GM12878 (cell line): Measurements from ENCODE around the gene DISC1. TPM values are rescaled to one million over a fixed set of nuclear protein-coding genes. Genes with fewer than 3 reads are reported as not detected.

Source experiments
- ATAC-seq: fragments of 200-7000 bp; cut with Tn5 transposase; 3 replicates; pipeline ENCODE4 v1.9.1; 2020; ENCODE audit warnings: mild to moderate bottlenecking, moderate library complexity
- BruUV-seq: library from RNA; stranded (reverse); fragments of 400-500 nt; replicated peaks from 2 replicates; lab custom pipeline; 2021; lab: Mats Ljungman, UMichigan
- CTCF ChIA-PET: fragments of 300-600 bp; sonication (Branson Sonifier 250); formaldehyde crosslinking; extraction: SDS; loops from one replicate; lab custom pipeline; 2021; ENCODE audit warnings: inconsistent platforms; lab: Yijun Ruan, JAX
- POLR2A ChIA-PET: fragments of 350-600 bp; formaldehyde crosslinking; extraction: SDS; loops from one replicate; lab custom pipeline; 2021; ENCODE audit warnings: inconsistent platforms; lab: Charles Lee
- RAD21 ChIA-PET: fragments of 300-600 bp; sonication (Branson Sonifier 250); formaldehyde crosslinking; loops from one replicate; lab custom pipeline; 2023; ENCODE audit warnings: antibody characterized with exemption; ENCODE audit not compliant: unreplicated experiment; lab: Charles Lee
- SMC1A ChIA-PET: fragments of 300-600 bp; sonication (Branson Sonifier 250); formaldehyde crosslinking; loops from one replicate; lab custom pipeline; 2023; ENCODE audit not compliant: unreplicated experiment, uncharacterized antibody; lab: Charles Lee
- DNase-seq: peaks from one replicate; pipeline ENCODE4 v3.0.0-alpha.2; 2011; ENCODE audit warnings: low read depth, low spot score
- FAIRE-seq: peaks from 3 replicates; lab custom pipeline; 2011; peaks lifted over from hg19 to GRCh38; lab: Jason Lieb, UNC
- H2AFZ ChIP-seq: 2 replicates; pipeline ENCODE4 v1.6.0; 2011; ENCODE audit warnings: low read depth, low read length, control low read depth; ENCODE audit not compliant: control insufficient read depth
- H3K27ac ChIP-seq: 2 replicates; pipeline ENCODE4 v1.5.1; 2011; ENCODE audit warnings: control low read depth; ENCODE audit not compliant: control insufficient read depth, insufficient read depth
- H3K27me3 ChIP-seq, 2 experiments: replicated peaks in 1 of 2; 2 replicates each; pipeline versions ENCODE4 v1.6.0 to v1.6.1; 2011; ENCODE audit warnings: low read length in 1 of 2; ENCODE audit not compliant: control insufficient read depth in 2 of 2, insufficient read depth in 2 of 2
- H3K36me3 ChIP-seq, 2 experiments: 2 replicates each; pipeline ENCODE4 v1.5.1; 2011; ENCODE audit warnings: low read length in 1 of 2; ENCODE audit not compliant: control insufficient read depth in 2 of 2, insufficient read depth in 2 of 2
- H3K4me1 ChIP-seq: 2 replicates; pipeline ENCODE4 v1.6.1; 2011; ENCODE audit warnings: mild to moderate bottlenecking, low read length, moderate library complexity, mixed read lengths; ENCODE audit not compliant: control insufficient read depth, insufficient read depth
- H3K4me2 ChIP-seq: 2 replicates; pipeline ENCODE4 v1.6.0; 2011; ENCODE audit warnings: control low read depth; ENCODE audit not compliant: control insufficient read depth, insufficient read depth
- H3K4me3 ChIP-seq: fragments of 200-600 bp; sonication (generic); 2 replicates; pipeline ENCODE4 v1.5.1; 2016
- H3K79me2 ChIP-seq: 2 replicates; pipeline ENCODE4 v1.6.0; 2011; ENCODE audit warnings: low read length; ENCODE audit not compliant: control insufficient read depth, insufficient read depth
- H3K9ac ChIP-seq: 2 replicates; pipeline ENCODE4 v1.8.0; 2011; ENCODE audit warnings: low read length, control low read depth, mixed read lengths; ENCODE audit not compliant: control insufficient read depth, insufficient read depth
- H3K9me3 ChIP-seq: replicated peaks from 3 replicates; pipeline ENCODE4 v1.5.1; 2011; ENCODE audit warnings: mild to moderate bottlenecking, low read length; ENCODE audit not compliant: control insufficient read depth, insufficient read depth
- H4K20me1 ChIP-seq: 2 replicates; pipeline ENCODE4 v1.6.0; 2011; ENCODE audit not compliant: control insufficient read depth, insufficient read depth
- ATF3 ChIP-seq: IDR thresholded peaks from 2 replicates; pipeline ENCODE4 v1.6.1; 2011; ENCODE audit warnings: low read depth, mild to moderate bottlenecking, low read length, moderate library complexity, borderline replicate concordance; ENCODE audit errors: extremely low read depth
- NR2F1 ChIP-seq: fragments of 450-650 bp; conservative IDR thresholded peaks from 2 replicates; pipeline ENCODE4 v1.6.1; 2017; ENCODE audit warnings: mild to moderate bottlenecking
- PML ChIP-seq: IDR thresholded peaks from 2 replicates; pipeline ENCODE4 v1.6.1; 2012; ENCODE audit warnings: low read length, inconsistent platforms
- RAD21 ChIP-seq: IDR thresholded peaks from 2 replicates; pipeline ENCODE4 v1.6.1; 2011; ENCODE audit warnings: mild to moderate bottlenecking, low read depth, low read length, moderate library complexity; ENCODE audit not compliant: insufficient read depth
- RCOR1 ChIP-seq: conservative IDR thresholded peaks from 2 replicates; pipeline ENCODE4 v1.6.1; 2012; ENCODE audit warnings: low read depth, low read length, improper control_type of control experiment
- RFX5 ChIP-seq: IDR thresholded peaks from 2 replicates; pipeline ENCODE4 v1.6.1; 2011; ENCODE audit warnings: low read depth, low read length, improper control_type of control experiment
- TCF7 ChIP-seq: IDR thresholded peaks from 2 replicates; pipeline ENCODE4 v1.6.1; 2014; ENCODE audit warnings: antibody characterized with exemption, borderline replicate concordance
- ZNF687 ChIP-seq: fragments of 450-650 bp; IDR thresholded peaks from 2 replicates; pipeline ENCODE4 v1.6.1; 2017; ENCODE audit warnings: mild to moderate bottlenecking, moderate library complexity
- WGBS: methylation state at CpG from one replicate; pipeline ENCODE4 v1.1.6; 2016; ENCODE audit warnings: low lambda C conversion rate; ENCODE audit not compliant: insufficient replicate concordance, insufficient coverage; ENCODE audit errors: missing lambda C conversion rate; 5-methylcytosine and 5-hydroxymethylcytosine counted together
- in situ Hi-C: fragments of 300-500 bp; cut with MboI; formaldehyde crosslinking; loops from 9 replicates; pipeline ENCODE4 v1.14.3; 2018; ENCODE audit warnings: mixed read lengths
- intact Hi-C: fragments of 100-400 bp; cut with micrococcal nuclease; formaldehyde crosslinking; loops from one replicate; pipeline ENCODE4 v1.14.2; 2022; ENCODE audit not compliant: unreplicated experiment
- polyA plus RNA-seq, 11 experiments: library from polyadenylated mRNA; depleted of rRNA in 4 of 11; unstranded in 6 of 11; stranded (reverse) in 5 of 11; fragments of >200 nt; fragmentation: Nextera tagmentation in 4 of 11; fragmentation: Illumina TruSeq in 1 of 11; extraction: Ambion mirVana in 4 of 11; extraction: Trizol in 1 of 11; gene quantifications; 1 replicate in 1 of 11; 2 replicates in 10 of 11; pipeline versions ENCODE4 v1.2.1 to v1.2.3, GENCODE V29; 2011 to 2016; ENCODE audit warnings: inconsistent platforms in 2 of 11, missing spikeins in 2 of 11, low read depth in 1 of 11
- total RNA-seq, 4 experiments: library from RNA; depleted of rRNA in 3 of 4; stranded (reverse); fragments of >200 nt in 3 of 4; fragmentation: Illumina TruSeq in 1 of 4; extraction: Trizol in 1 of 4; gene quantifications; 2 replicates each; pipeline versions ENCODE4 v1.2.1 to v1.2.3, GENCODE V29; 2013 to 2021
- TF ChIP-seq, protein P1 (sequence below): IDR thresholded peaks from 2 replicates; pipeline ENCODE4 v1.6.1; 2012; ENCODE audit warnings: mild to moderate bottlenecking, low read depth, low read length

Gene DISC1
- total and polyA plus RNA-seq, 10 of the 15 experiments (the other 5 are each of a cell fraction or from before 2014, with no cell fraction given), result 0.05 to 0.72 (median 0.19) TPM; not detected in 1

- Histone ChIP-seq H3K4me2 (no peak overlapping the region), H3K36me3 (no peaks in the 10 kb centered on the region)
- TF ChIP-seq PML (no peak), RFX5 (no peak), TCF7 (no peak), NR2F1 (no peak), ATF3 (no peak), ZNF687 (no peak), RAD21 (no peak), RCOR1 (no peak)
- TF ChIP-seq, protein P1, sequence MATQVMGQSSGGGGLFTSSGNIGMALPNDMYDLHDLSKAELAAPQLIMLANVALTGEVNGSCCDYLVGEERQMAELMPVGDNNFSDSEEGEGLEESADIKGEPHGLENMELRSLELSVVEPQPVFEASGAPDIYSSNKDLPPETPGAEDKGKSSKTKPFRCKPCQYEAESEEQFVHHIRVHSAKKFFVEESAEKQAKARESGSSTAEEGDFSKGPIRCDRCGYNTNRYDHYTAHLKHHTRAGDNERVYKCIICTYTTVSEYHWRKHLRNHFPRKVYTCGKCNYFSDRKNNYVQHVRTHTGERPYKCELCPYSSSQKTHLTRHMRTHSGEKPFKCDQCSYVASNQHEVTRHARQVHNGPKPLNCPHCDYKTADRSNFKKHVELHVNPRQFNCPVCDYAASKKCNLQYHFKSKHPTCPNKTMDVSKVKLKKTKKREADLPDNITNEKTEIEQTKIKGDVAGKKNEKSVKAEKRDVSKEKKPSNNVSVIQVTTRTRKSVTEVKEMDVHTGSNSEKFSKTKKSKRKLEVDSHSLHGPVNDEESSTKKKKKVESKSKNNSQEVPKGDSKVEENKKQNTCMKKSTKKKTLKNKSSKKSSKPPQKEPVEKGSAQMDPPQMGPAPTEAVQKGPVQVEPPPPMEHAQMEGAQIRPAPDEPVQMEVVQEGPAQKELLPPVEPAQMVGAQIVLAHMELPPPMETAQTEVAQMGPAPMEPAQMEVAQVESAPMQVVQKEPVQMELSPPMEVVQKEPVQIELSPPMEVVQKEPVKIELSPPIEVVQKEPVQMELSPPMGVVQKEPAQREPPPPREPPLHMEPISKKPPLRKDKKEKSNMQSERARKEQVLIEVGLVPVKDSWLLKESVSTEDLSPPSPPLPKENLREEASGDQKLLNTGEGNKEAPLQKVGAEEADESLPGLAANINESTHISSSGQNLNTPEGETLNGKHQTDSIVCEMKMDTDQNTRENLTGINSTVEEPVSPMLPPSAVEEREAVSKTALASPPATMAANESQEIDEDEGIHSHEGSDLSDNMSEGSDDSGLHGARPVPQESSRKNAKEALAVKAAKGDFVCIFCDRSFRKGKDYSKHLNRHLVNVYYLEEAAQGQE, result no peak
- TF ChIP-seq, all 136 proteins: peak for 0
- Histone ChIP-seq H3K27me3 (no peaks in the 10 kb centered on the region), H3K27ac (no peak overlapping the region), H3K4me3 (no peak overlapping the region), H3K4me1 (no peaks in the 10 kb centered on the region), H3K79me2 (no peaks in the 10 kb centered on the region), H3K9ac (no peak overlapping the region), H2AFZ (no peak overlapping the region), H4K20me1 (no peaks in the 10 kb centered on the region), H3K9me3 (no peaks in the 10 kb centered on the region)
- ChIA-PET CTCF (interaction anchor here (0.7 kb wide), 1 partner anchor 13 kb away, joined by 3 read pairs; no protein-coding TSS in a partner anchor), SMC1A (no interaction called here), RAD21 (interaction anchor here (1.1 kb wide), 1 partner anchor 118 kb away, joined by 4 read pairs; no protein-coding TSS in a partner anchor), POLR2A (interaction anchor here (0.6 kb wide), 1 partner anchor 940 kb away, joined by 3 read pairs; no protein-coding TSS in a partner anchor)
- FAIRE-seq (no peak), ATAC-seq (no peak), DNase-seq (no peak)
- in situ Hi-C loops, result no loop called here
- 47% methylated on average over 4 of the region's 4 CpGs for WGBS
- no TSS peak for BruUV-seq
- intact Hi-C loops, result no loop called here
Observed at GRCh38 chr1:231985296-231986023, 358.9 kb downstream of the DISC1 start.
